Endothelial cell (in vitro differentiated cells): ENCODE measurements around the gene SWSAP1. TPM values are rescaled to one million over a fixed set of nuclear protein-coding genes. Genes with fewer than 3 reads are reported as not detected.
A peak's percentile ranks its signal among the peaks of the same experiment; 100 is the strongest.

Experiments used
- DNase-seq: peaks from one replicate; pipeline ENCODE4 v3.0.0; 2021; ENCODE audit warnings: low spot score
- H3K27ac Mint-ChIP-seq: one replicate; pipeline ENCODE4 v1.8.0; 2021; ENCODE audit warnings: mixed read lengths, inconsistent platforms; ENCODE audit not compliant: unreplicated experiment
- H3K27me3 Mint-ChIP-seq: one replicate; pipeline ENCODE4 v1.8.0; 2021; ENCODE audit warnings: mild to moderate bottlenecking, moderate library complexity, mixed read lengths, inconsistent platforms; ENCODE audit not compliant: unreplicated experiment
- H3K36me3 Mint-ChIP-seq: one replicate; pipeline ENCODE4 v1.8.0; 2021; ENCODE audit warnings: mild to moderate bottlenecking, low read depth, mixed read lengths, inconsistent platforms; ENCODE audit not compliant: unreplicated experiment
- H3K4me1 Mint-ChIP-seq: one replicate; pipeline ENCODE4 v1.8.0; 2021; ENCODE audit warnings: mild to moderate bottlenecking, mixed read lengths, inconsistent platforms; ENCODE audit not compliant: unreplicated experiment
- H3K4me3 Mint-ChIP-seq: one replicate; pipeline ENCODE4 v1.8.0; 2021; ENCODE audit warnings: mild to moderate bottlenecking, mixed read lengths, inconsistent platforms; ENCODE audit not compliant: unreplicated experiment
- H3K9me3 Mint-ChIP-seq: one replicate; pipeline ENCODE4 v1.8.0; 2021; ENCODE audit warnings: mixed read lengths, inconsistent platforms; ENCODE audit not compliant: unreplicated experiment
- CTCF ChIP-seq: fragments of 200-600 bp; sonication (generic); IDR thresholded peaks from one replicate; pipeline ENCODE4 v1.5.0; 2021; ENCODE audit warnings: antibody characterized with exemption; ENCODE audit not compliant: unreplicated experiment
- total RNA-seq: library from RNA; stranded (reverse); fragmentation: NEBNext Ultra II Directional; extraction: Animal tissue kit (Norgen Biotek cat#: 25700); gene quantifications from one replicate; pipeline ENCODE4 v1.2.1, GENCODE V29; 2021; ENCODE audit not compliant: unreplicated experiment

SWSAP1 gene
- total RNA-seq, 1 donor from 2014 or later, result 3.3 TPM

GRCh38 chr19:11399667-11400066 is 25.2 kb downstream of the SWSAP1 start:
- H3K36me3 Mint-ChIP-seq, result peaks cover 3% of the 10 kb centered on the region
- H3K27ac Mint-ChIP-seq, result no peak overlapping the region
- no peaks in the 10 kb centered on the region for H3K9me3 Mint-ChIP-seq
- peaks cover 4% of the 10 kb centered on the region for H3K4me1 Mint-ChIP-seq
- TF ChIP-seq CTCF, result no peak
- H3K27me3 Mint-ChIP-seq, result peaks cover 2% of the 10 kb centered on the region
- no peak for DNase-seq
- H3K4me3 Mint-ChIP-seq, result no peak overlapping the region

- DNase-seq, result no peak
- Mint-ChIP-seq H3K27ac (peak overlapping the region; percentile 21), H3K9me3 (no peaks in the 10 kb centered on the region), H3K4me3 (peak overlapping the region; percentile 21), H3K27me3 (peaks cover 1% of the 10 kb centered on the region), H3K4me1 (no peaks in the 10 kb centered on the region), H3K36me3 (no peaks in the 10 kb centered on the region)
- TF ChIP-seq CTCF, result no peak
Measured at GRCh38 chr19:11400798-11401197, 26.3 kb downstream of the SWSAP1 start.

GRCh38 chr19:11401808-11402543 is 27.5 kb downstream of the SWSAP1 start:
- no peak overlapping the region for H3K4me3 Mint-ChIP-seq
- H3K9me3 Mint-ChIP-seq, result no peaks in the 10 kb centered on the region
- H3K36me3 Mint-ChIP-seq, result no peaks in the 10 kb centered on the region
- TF ChIP-seq CTCF, result no peak
- no peak overlapping the region for H3K27ac Mint-ChIP-seq
- no peaks in the 10 kb centered on the region for H3K4me1 Mint-ChIP-seq
- H3K27me3 Mint-ChIP-seq, result peaks cover 1% of the 10 kb centered on the region
- DNase-seq, result no peak

- H3K27ac Mint-ChIP-seq, result no peak overlapping the region
Measured at GRCh38 chr19:11404588-11405222, 30.2 kb downstream of the SWSAP1 start.

More at GRCh38 chr19:11404588-11405222, 30.2 kb downstream of the SWSAP1 start:
- Mint-ChIP-seq H3K9me3 (no peaks in the 10 kb centered on the region), H3K27me3 (peaks cover 1% of the 10 kb centered on the region), H3K4me1 (no peaks in the 10 kb centered on the region), H3K36me3 (no peaks in the 10 kb centered on the region), H3K4me3 (peak overlapping the region; percentile 42)
- TF ChIP-seq CTCF, result no peak
- DNase-seq, result no peak
